ENCODE results near the gene CYP11A1.

DNA sequence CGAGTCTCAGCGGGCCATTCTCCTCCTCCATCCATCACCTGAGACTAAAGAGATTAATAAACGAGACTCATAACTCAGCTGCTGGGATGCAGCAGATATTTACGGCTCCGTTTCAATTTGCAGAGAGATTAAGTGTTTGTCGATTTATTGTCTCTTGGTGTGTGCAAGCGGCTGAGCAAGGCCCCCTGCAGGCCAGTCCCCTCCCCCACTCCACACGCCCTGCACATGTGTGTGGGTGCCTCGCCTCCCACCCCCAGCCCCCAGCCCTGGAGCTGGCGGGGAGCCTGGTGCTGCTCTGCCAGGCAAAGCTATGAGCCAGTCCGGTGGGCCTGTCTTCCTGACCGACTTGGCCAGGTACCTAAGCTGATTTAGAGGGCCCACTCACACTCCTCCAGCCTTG lies 63.0 kb downstream of the CYP11A1 start:
- TF ChIP-seq POLR2A (IDR thresholded peaks at IDR 0.05), result no peak
- TF ChIP-seq, protein P1, sequence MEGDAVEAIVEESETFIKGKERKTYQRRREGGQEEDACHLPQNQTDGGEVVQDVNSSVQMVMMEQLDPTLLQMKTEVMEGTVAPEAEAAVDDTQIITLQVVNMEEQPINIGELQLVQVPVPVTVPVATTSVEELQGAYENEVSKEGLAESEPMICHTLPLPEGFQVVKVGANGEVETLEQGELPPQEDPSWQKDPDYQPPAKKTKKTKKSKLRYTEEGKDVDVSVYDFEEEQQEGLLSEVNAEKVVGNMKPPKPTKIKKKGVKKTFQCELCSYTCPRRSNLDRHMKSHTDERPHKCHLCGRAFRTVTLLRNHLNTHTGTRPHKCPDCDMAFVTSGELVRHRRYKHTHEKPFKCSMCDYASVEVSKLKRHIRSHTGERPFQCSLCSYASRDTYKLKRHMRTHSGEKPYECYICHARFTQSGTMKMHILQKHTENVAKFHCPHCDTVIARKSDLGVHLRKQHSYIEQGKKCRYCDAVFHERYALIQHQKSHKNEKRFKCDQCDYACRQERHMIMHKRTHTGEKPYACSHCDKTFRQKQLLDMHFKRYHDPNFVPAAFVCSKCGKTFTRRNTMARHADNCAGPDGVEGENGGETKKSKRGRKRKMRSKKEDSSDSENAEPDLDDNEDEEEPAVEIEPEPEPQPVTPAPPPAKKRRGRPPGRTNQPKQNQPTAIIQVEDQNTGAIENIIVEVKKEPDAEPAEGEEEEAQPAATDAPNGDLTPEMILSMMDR (IDR thresholded peaks at IDR 0.05), result no peak

All from testis (tissue), 2 donors.